ENCODE measurements around the gene SPIRE2. TPM values are rescaled to one million over a fixed set of nuclear protein-coding genes. Genes with fewer than 3 reads are reported as not detected.

Gene SPIRE2
- total RNA-seq, 4 donors from 2014 or later, result 1.1 to 5.1 (median 3.0) TPM

DNA sequence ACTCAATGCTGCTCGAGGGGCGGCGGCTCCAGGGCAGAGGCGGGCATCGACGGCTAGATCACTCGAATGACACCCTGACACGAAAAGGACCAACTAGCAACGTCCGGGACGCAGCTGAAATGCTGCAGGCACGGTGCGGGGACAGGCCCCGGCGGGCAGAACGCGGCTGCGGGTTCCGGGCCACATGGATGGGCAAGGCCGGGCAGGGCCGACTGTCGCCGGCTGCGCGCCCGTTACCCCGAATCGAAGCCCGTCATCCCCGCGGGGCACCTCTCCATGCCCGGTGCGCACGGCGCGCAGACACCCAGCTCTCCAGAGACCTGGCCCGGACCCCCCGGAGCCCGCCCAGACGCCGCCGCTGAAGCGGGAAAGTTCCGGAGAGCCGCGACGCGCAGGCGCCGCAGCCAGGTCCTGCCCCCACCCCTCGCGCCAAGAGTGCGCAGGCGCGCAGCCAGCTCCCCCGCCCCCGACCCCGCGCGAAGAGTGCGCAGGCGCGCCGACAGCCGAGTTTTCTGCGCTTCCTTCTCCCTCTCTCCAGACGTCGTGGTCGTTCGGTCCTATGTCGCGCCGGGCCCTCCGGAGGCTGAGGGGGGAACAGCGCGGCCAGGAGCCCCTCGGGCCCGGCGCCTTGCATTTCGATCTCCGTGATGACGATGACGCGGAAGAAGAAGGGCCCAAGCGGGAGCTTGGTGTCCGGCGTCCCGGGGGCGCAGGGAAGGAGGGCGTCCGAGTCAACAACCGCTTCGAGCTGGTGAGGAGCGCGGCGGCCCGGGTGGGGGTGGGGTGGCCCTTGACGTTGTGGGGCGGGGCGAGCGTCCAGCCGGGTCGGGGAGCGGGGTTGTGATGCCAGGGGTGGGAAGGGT lies 45.1 kb downstream of the SPIRE2 start, which contains the start of gene TCF25:
TSS of gene TCF25 (plus strand) at position 484 of the 863 bp plus-strand sequence. CDS start at position 560, 76 bp downstream.
- TF ChIP-seq, protein P1, sequence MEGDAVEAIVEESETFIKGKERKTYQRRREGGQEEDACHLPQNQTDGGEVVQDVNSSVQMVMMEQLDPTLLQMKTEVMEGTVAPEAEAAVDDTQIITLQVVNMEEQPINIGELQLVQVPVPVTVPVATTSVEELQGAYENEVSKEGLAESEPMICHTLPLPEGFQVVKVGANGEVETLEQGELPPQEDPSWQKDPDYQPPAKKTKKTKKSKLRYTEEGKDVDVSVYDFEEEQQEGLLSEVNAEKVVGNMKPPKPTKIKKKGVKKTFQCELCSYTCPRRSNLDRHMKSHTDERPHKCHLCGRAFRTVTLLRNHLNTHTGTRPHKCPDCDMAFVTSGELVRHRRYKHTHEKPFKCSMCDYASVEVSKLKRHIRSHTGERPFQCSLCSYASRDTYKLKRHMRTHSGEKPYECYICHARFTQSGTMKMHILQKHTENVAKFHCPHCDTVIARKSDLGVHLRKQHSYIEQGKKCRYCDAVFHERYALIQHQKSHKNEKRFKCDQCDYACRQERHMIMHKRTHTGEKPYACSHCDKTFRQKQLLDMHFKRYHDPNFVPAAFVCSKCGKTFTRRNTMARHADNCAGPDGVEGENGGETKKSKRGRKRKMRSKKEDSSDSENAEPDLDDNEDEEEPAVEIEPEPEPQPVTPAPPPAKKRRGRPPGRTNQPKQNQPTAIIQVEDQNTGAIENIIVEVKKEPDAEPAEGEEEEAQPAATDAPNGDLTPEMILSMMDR (IDR thresholded peaks at IDR 0.05; ENCODE audit: low read depth), result no peak

DNA sequence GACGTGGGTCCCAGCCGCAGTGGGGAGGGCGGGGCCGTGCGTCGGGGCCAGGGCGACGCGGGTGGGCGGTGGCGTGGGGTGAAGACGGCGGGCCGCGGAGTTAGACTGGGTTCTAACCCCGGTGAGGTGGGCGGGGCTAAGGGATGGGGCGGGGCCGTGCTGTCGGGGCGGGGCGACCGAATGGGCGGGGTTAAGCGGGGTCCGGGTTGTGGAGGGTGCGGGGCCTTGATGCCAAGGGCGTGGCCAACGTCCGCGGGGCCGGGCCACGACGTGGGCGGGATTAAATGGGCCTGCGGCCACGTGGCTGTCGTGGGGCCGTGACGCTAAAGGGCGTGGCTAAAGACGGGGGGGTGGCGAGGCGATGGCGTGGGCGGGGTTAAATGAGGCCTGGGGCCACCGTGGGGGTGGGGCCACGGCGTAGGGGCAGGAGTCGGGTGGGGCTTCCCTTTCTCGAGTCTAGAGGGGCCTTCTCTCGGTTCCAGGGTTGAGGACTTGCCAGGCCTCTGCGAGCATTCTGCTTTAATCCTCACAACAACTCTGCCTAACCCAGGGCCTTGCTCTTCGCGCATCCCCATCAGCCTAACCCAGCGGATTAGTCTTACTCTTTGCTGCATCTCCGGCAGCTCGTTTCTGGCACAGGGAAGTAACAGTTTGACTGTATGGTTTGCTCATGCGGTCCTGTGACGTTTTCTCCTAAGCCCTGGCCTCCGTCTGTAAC lies 45.9 kb downstream of the SPIRE2 start:
- TF ChIP-seq, protein P1 (IDR thresholded peaks at IDR 0.05; ENCODE audit: low read depth), result no peak

DNA sequence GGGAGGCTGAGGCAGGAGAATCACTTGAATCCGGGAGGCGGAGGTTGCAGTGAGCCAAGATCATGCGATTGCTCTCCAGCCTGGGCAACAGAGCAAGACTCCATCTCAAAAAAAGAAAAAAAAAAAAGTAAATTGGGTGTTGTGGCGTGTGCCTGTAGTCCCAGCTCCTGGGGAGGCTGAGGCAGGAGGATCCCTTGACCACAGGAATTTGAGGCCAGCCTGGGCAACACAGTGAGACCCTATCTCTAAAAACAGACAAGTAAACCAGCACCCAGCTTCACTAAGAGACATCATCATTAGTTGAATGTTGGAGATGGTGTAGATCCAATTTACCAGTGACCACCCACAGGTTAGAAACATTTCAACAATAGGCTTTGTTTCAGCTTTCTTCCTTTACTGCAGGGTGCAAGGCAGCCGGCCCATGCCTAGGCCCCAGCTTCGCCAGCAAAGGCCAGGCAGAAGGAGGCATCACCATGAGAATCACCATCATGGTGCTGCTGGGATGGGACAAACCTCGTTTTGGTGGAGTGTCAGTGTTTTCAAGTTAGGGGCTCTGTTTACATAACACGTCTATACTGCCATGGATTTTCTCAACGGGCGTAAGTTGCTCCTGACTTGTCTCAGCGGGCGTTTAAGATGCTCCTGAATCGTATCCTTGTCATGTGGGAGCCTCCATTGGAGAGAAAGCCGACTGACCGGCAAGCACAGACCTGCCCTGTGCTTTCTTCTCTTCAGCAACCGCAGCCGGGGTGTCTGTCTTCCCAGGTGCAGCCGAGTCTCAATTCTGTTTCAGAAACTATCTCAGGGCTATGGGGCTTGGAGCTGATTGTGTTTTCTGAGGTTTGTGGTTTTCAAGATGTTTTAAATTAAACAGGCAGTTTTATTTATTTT lies 52.4 kb downstream of the SPIRE2 start:
- TF ChIP-seq, protein P1 (IDR thresholded peaks at IDR 0.05; ENCODE audit: low read depth), result no peak

DNA sequence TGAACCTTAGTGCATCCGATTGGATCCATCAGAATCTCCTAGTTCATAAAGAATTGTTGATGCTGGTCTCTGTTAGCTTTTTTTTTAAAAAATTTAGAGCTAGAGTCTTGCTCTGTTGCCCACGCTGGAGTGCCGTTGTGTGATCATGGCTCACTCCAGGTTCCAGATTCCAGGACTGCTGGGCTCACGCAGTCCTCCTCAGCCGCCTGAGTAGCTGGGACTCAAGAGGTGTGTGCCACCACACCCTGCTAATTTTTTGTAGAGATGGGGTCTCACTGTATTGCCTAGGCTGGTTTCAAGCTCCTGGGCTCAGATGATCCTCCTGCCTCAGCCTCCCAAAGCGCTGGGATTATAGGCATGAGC lies 53.1 kb downstream of the SPIRE2 start:
- TF ChIP-seq, protein P1 (IDR thresholded peaks at IDR 0.05; ENCODE audit: low read depth), result no peak

DNA sequence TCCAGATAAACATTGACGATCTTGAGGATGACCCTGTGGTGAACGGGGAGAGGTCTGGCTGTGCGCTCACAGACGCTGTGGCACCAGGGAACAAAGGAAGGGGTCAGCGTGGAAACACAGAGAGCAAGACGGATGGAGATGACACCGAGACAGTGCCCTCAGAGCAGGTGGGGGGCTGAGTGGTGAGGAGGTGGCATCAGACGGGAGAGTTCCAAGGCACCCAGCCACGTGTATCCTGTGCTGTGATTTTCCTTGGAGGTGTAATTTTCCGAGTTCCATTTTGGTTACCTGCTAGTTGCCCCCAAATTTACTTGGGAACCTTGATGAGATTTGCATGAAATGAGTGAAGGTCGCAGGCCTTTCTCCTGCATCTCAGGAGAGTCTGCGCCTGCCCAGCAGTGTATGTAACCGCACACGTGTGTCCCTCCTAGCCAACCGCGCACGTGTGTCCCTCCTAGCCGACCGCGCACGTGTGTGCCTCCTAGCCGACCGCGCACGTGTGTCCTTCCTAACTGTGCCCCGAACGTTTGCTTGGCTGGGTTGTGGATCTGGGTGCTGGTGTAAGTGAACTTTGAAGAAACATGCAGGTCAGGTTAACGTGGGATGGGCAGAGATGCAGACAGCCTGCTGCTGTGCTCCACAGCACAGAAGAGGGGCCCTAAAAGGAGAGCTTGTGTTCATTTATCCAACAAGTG lies 55.2 kb downstream of the SPIRE2 start:
- TF ChIP-seq, protein P1 (IDR thresholded peaks at IDR 0.05; ENCODE audit: low read depth), result no peak

DNA sequence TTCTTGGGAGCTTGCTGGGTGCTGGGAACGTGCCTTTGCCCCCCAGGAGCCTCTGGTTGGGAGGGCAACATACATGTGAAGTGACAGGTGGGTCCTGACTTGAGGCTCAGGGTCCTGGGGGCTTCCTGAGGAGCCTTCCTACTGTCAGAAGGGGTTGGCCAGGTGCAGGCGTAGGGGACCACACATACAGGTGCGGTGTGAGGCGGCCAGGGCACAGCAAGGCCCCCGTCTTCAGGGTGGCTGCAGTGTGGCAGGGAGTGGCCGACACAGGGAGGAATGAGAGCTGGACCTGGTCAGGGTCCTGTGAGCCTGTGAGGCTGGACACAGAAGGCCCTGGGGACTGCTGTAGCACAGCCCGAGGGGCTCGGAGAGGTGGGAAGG lies 55.8 kb downstream of the SPIRE2 start:
- TF ChIP-seq, protein P1 (IDR thresholded peaks at IDR 0.05; ENCODE audit: low read depth), result no peak
